Measurements from ENCODE around the gene DHX32.

- TF ChIP-seq, protein P1, sequence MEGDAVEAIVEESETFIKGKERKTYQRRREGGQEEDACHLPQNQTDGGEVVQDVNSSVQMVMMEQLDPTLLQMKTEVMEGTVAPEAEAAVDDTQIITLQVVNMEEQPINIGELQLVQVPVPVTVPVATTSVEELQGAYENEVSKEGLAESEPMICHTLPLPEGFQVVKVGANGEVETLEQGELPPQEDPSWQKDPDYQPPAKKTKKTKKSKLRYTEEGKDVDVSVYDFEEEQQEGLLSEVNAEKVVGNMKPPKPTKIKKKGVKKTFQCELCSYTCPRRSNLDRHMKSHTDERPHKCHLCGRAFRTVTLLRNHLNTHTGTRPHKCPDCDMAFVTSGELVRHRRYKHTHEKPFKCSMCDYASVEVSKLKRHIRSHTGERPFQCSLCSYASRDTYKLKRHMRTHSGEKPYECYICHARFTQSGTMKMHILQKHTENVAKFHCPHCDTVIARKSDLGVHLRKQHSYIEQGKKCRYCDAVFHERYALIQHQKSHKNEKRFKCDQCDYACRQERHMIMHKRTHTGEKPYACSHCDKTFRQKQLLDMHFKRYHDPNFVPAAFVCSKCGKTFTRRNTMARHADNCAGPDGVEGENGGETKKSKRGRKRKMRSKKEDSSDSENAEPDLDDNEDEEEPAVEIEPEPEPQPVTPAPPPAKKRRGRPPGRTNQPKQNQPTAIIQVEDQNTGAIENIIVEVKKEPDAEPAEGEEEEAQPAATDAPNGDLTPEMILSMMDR (conservative IDR thresholded peaks at IDR 0.05; ENCODE audit: low read length), result no peak
- no peak for TF ChIP-seq EZH2phosphoT487 (IDR thresholded peaks at IDR 0.05; ENCODE audit: borderline replicate concordance, low read depth, low read length)
These were observed 44.3 kb upstream of the DHX32 start for GRCh38 chr10:125925262-125925834.

Data from OCI-LY7 (cell line).